Measurements from ENCODE around the gene SGPL1.

GRCh38 chr10:70828923-70829322 lies 13.2 kb downstream of the SGPL1 start:
- TF ChIP-seq MXI1 (IDR thresholded peaks at IDR 0.05; ENCODE audit: low read depth, low read length) (no peak), EP300 (IDR thresholded peaks at IDR 0.05; ENCODE audit: borderline replicate concordance in 1 of 2, control insufficient read depth in 1 of 2, low read depth in 2 of 2, low read length in 2 of 2) (no peak), RAD51 (IDR thresholded peaks at IDR 0.05) (no peak), IRF3 (IDR thresholded peaks at IDR 0.05) (no peak), HDGF (IDR thresholded peaks at IDR 0.05) (no peak), SMARCA5 (IDR thresholded peaks at IDR 0.05) (no peak), ZNF274 (IDR thresholded peaks at IDR 0.05; ENCODE audit: insufficient read depth, insufficient read length) (no peak), SMAD1 (IDR thresholded peaks at IDR 0.05; ENCODE audit: low read depth, partially characterized antibody) (no peak), RAD21 (IDR thresholded peaks at IDR 0.05; ENCODE audit: insufficient read depth, low read depth, low read length) (no peak)

All from GM12878 (cell line).